Lung (tissue), 12 donors: ENCODE measurements around the gene CALCB. TPM values are rescaled to one million over a fixed set of nuclear protein-coding genes. Genes with fewer than 3 reads are reported as not detected.
"Not testable (repeated sequence)": the region's sequence is repeated elsewhere in the genome, so short reads cannot be mapped to it uniquely, and the experiment has no call there.

Source experiments
- ATAC-seq: fragments of 200-7000 bp; cut with Tn5 transposase; one replicate; pipeline ENCODE4 v1.9.1; 2020; ENCODE audit warnings: moderate number of reproducible peaks; ENCODE audit not compliant: insufficient read depth, low FRiP score
- DNase-seq, 3 donors: peaks; one replicate each; pipeline ENCODE4 v3.0.0-alpha.2; 2013 to 2017
- H3K27ac ChIP-seq, 2 donors: one replicate each; pipeline ENCODE4 v1.5.1; 2013; ENCODE audit warnings: mild to moderate bottlenecking in 2 of 2, moderate library complexity in 2 of 2, control low read depth in 1 of 2, inconsistent platforms in 1 of 2, low read depth in 1 of 2, low read length in 1 of 2
- H3K27me3 ChIP-seq, 3 donors: one replicate each; pipeline ENCODE4 v1.5.1; 2013; ENCODE audit warnings: low read length in 2 of 3; ENCODE audit not compliant: control insufficient read depth in 3 of 3, insufficient read depth in 3 of 3
- H3K36me3 ChIP-seq, 4 donors: one replicate each; pipeline ENCODE4 v1.5.1; 2013; ENCODE audit warnings: low read length in 4 of 4, mild to moderate bottlenecking in 1 of 4, moderate library complexity in 1 of 4; ENCODE audit not compliant: control insufficient read depth in 4 of 4, insufficient read depth in 4 of 4
- H3K4me1 ChIP-seq, 5 donors: one replicate each; pipeline ENCODE4 v1.5.1; 2013; ENCODE audit warnings: low read length in 5 of 5, mild to moderate bottlenecking in 2 of 5, moderate library complexity in 1 of 5; ENCODE audit not compliant: control insufficient read depth in 5 of 5, insufficient read depth in 5 of 5
- H3K4me3 ChIP-seq: one replicate; pipeline ENCODE4 v1.5.1; 2013; ENCODE audit warnings: mild to moderate bottlenecking, control low read depth, moderate library complexity
- H3K9ac ChIP-seq, 2 donors: one replicate each; pipeline ENCODE4 v1.5.1; 2013; ENCODE audit warnings: low read length in 2 of 2, control low read depth in 1 of 2; ENCODE audit not compliant: insufficient read depth in 1 of 2
- H3K9me3 ChIP-seq, 4 donors: one replicate each; pipeline ENCODE4 v1.5.1; 2013; ENCODE audit warnings: low read length in 3 of 4, mild to moderate bottlenecking in 1 of 4, moderate library complexity in 1 of 4; ENCODE audit not compliant: control insufficient read depth in 4 of 4, insufficient read depth in 3 of 4
- WGBS, 2 donors: extraction: QIAGEN DNeasy Blood & Tissue Kit; methylation state at CpG; one replicate each; pipeline ENCODE4 v1.1.7; 2013; 5-methylcytosine and 5-hydroxymethylcytosine counted together
- polyA plus RNA-seq, 2 donors: library from polyadenylated mRNA; stranded (reverse); fragments of 200-250 nt; gene quantifications; one replicate each; pipeline ENCODE4 v1.2.1, GENCODE V29; 2013
- total RNA-seq, 2 donors: library from RNA; depleted of rRNA in 1 of 2; stranded (reverse); fragments of >200 nt in 1 of 2; gene quantifications; one replicate each; pipeline ENCODE4 v1.2.1, GENCODE V29; 2014 to 2021
- TF ChIP-seq, protein P1 (sequence below): IDR thresholded peaks from 2 replicates; pipeline ENCODE4 v1.5.1; 2012; ENCODE audit warnings: mild to moderate bottlenecking; ENCODE audit errors: control extremely low read depth, extremely low read depth
- donor health status: control.
- donor health status: control.
- donor health status: Bipolar disorder and iron deficiency.
- donor health status: healthy.
- donor health status: DM: yes; HTN: yes; CAD: no.

The CALCB gene
- total and polyA plus RNA-seq, 4 donors = 0.09 to 0.25 (median 0.11) TPM; not detected in 1

DNA sequence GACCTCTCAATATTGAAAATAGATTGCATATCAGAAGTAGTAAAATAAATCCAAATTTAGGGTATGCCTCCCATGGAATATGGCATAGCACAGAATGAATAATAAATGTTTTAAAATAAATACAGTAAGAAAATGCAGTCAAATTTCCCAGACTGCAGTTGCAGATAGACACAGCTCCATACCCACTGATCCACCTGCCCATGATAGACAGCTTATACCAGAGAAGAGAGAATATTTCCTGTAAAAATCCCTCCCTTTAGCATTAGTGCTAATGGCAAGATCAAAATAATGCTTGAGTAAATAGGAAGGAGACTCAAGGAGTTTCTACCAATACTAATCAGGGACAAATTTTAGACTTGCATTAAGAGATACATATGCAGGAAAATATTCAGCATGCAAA, 45.0 kb upstream of the CALCB start:
- TF ChIP-seq, protein P1, sequence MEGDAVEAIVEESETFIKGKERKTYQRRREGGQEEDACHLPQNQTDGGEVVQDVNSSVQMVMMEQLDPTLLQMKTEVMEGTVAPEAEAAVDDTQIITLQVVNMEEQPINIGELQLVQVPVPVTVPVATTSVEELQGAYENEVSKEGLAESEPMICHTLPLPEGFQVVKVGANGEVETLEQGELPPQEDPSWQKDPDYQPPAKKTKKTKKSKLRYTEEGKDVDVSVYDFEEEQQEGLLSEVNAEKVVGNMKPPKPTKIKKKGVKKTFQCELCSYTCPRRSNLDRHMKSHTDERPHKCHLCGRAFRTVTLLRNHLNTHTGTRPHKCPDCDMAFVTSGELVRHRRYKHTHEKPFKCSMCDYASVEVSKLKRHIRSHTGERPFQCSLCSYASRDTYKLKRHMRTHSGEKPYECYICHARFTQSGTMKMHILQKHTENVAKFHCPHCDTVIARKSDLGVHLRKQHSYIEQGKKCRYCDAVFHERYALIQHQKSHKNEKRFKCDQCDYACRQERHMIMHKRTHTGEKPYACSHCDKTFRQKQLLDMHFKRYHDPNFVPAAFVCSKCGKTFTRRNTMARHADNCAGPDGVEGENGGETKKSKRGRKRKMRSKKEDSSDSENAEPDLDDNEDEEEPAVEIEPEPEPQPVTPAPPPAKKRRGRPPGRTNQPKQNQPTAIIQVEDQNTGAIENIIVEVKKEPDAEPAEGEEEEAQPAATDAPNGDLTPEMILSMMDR = no peak
- Histone ChIP-seq H3K27ac (no peak overlapping the region), H3K4me3 (no peak overlapping the region), H3K4me1 (no peaks in the 10 kb centered on the region), H3K27me3 (no peaks in the 10 kb centered on the region), H3K9me3 (no peaks in the 10 kb centered on the region), H3K36me3 (no peaks in the 10 kb centered on the region), H3K9ac (no peak overlapping the region)
- DNase-seq = no peak
- no peak for ATAC-seq

DNA sequence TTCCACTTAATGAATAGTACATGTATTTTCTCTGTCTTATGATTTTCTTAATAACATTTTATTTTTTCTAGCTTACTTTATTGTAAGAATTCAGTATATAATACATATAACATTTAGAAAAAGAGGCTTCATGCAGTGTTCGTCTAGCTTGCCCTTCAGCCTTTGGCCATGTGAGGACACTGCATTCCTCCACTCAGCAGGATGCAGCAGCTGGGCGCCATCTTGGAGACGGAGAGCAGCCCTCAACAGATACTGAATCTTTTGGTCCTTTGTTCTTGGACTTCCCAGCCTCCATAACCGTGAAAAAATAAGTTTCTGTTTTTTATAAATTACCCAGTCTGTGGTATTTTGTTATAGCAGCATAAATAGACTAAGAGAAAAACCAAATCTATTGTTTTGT, 41.4 kb upstream of the CALCB start:
- H3K9ac ChIP-seq, H3K27ac ChIP-seq, H3K36me3 ChIP-seq, ATAC-seq, H3K4me3 ChIP-seq, H3K27me3 ChIP-seq, DNase-seq, H3K4me1 ChIP-seq, H3K9me3 ChIP-seq: not testable (repeated sequence)
- 77 to 90% methylated on average over 4 of the region's 4 CpGs for WGBS, 2 donors

DNA sequence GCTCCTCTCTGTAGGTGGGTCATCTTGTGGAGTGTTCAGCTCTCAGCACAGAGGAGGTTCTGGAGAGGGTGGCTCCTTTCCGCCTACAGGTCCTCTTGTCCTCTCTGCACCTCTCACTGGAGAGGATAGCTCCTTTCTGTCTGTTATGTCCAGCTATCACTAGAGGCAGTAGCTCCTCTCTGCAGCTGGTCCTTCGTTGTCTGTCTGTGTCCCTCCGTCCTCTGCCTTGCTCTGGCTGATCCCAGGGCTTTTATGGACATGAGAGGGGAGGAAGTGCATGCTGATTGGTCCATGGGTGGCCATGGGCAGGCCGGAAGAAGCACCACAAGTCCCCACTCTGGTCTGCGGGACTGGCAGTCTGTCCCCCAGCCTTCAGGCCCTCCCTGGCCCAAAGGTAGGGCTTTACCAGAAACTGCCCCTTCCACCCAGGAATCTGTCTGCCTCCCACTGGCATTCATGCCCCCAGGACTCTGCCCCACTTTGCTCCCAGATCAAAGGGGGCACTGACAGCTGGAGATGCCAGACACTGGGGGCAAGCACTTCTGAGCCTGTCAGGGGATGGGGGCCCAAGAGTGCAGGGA, 38.6 kb upstream of the CALCB start:
- H3K9me3 ChIP-seq = no peaks in the 10 kb centered on the region
- TF ChIP-seq, protein P1 = no peak
- no peaks in the 10 kb centered on the region for H3K36me3 ChIP-seq
- no peaks in the 10 kb centered on the region for H3K27me3 ChIP-seq
- no peak overlapping the region for H3K9ac ChIP-seq
- H3K4me1 ChIP-seq = no peaks in the 10 kb centered on the region
- H3K4me3 ChIP-seq = no peak overlapping the region
- no peak overlapping the region for H3K27ac ChIP-seq
- 75 to 86% methylated on average over 5 of the region's 5 CpGs for WGBS, 2 donors
- ATAC-seq (no peak), DNase-seq (no peak)

DNA sequence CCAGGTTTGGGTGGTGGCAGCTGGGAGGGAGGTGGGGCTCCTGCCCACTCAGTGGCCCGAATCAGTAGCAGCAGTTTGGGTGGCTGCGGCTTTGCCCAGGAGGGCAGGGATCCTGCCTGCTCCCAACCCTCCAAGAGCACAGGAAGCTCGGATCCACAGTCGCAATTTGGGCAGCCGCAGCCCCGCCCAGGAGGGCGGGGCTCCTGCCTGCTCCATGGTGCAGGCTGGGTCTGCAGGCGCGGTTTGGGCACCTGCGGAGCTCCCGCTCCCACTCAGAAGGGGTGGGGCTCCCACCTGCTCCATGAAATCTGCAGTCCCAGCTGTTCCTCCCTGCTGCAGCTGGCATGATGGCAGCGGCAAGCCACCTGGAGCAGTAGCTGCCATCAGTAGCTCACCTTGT, 38.1 kb upstream of the CALCB start:
- WGBS, 2 donors = 40 to 44% methylated on average over 12 of the region's 12 CpGs
- DNase-seq (no peak), ATAC-seq (no peak)
- Histone ChIP-seq H3K27ac (no peak overlapping the region), H3K9ac (no peak overlapping the region), H3K36me3 (no peaks in the 10 kb centered on the region), H3K4me3 (no peak overlapping the region), H3K4me1 (no peaks in the 10 kb centered on the region), H3K9me3 (no peaks in the 10 kb centered on the region), H3K27me3 (no peaks in the 10 kb centered on the region)
- TF ChIP-seq, protein P1 = no peak
